B cell (primary cell): ENCODE data around the gene ZNF763. TPM values are rescaled to one million over a fixed set of nuclear protein-coding genes. Genes with fewer than 3 reads are reported as not detected.

Experiments used
- ATAC-seq: fragments of 200-7000 bp; cut with Tn5 transposase; one replicate; pipeline ENCODE4 v1.10.0; 2021; ENCODE audit warnings: low read depth, mild to moderate bottlenecking, moderate number of reproducible peaks, moderate library complexity
- CTCF ChIA-PET: fragments of 350-600 bp; sonication (Branson Sonifier 250); formaldehyde crosslinking; loops from one replicate; lab custom pipeline; 2021; ENCODE audit warnings: antibody characterized with exemption, inconsistent platforms; lab: Charles Lee
- POLR2A ChIA-PET: fragments of 350-600 bp; sonication (Branson Sonifier 250); formaldehyde crosslinking; loops from one replicate; lab custom pipeline; 2021; ENCODE audit warnings: antibody characterized with exemption; lab: Charles Lee
- DNase-seq: peaks from one replicate; pipeline ENCODE4 v3.0.0; 2013
- H2AFZ ChIP-seq: 2 replicates; pipeline ENCODE4 v1.6.1; 2012; ENCODE audit warnings: mild to moderate bottlenecking, low read depth, low read length; ENCODE audit not compliant: insufficient read depth, poor library complexity, severe bottlenecking
- H3K27ac ChIP-seq, 2 donors: 1 replicate in 1 of 2; 2 replicates in 1 of 2; pipeline ENCODE4 v1.5.1; 2012 to 2013; ENCODE audit warnings: low read length in 2 of 2, mild to moderate bottlenecking in 2 of 2, moderate library complexity in 1 of 2
- H3K27me3 ChIP-seq, 4 experiments: fragments of 200-600 bp in 1 of 4; sonication (generic) in 1 of 4; replicated peaks in 1 of 4; 1 replicate in 2 of 4; 2 replicates in 2 of 4; pipeline versions ENCODE4 v1.6.1 to v1.7.0; 2013 to 2016; ENCODE audit warnings: low read length in 3 of 4, mild to moderate bottlenecking in 2 of 4, mixed read lengths in 1 of 4, moderate library complexity in 1 of 4; ENCODE audit not compliant: insufficient read depth in 4 of 4, control insufficient read depth in 3 of 4; ENCODE audit errors: control extremely low read depth in 1 of 4
- H3K36me3 ChIP-seq, 2 experiments: replicated peaks in 1 of 2; 1 replicate in 1 of 2; 2 replicates in 1 of 2; pipeline versions ENCODE4 v1.6.1 to v1.7.1; 2013; ENCODE audit warnings: low read length in 1 of 2; ENCODE audit not compliant: insufficient read depth in 2 of 2, control insufficient read depth in 1 of 2; ENCODE audit errors: control extremely low read depth in 1 of 2, extremely low read depth in 1 of 2
- H3K4me1 ChIP-seq, 2 donors: fragments of 200-600 bp in 1 of 2; sonication (generic) in 1 of 2; 1 replicate in 1 of 2; 2 replicates in 1 of 2; pipeline versions ENCODE4 v1.5.1 to v1.6.1; 2013 to 2017; ENCODE audit warnings: low read length in 2 of 2; ENCODE audit not compliant: control insufficient read depth in 2 of 2, insufficient read depth in 2 of 2
- H3K4me2 ChIP-seq: replicated peaks from 2 replicates; pipeline ENCODE3; 2012; ENCODE audit warnings: mild to moderate bottlenecking, low read depth, low read length; ENCODE audit not compliant: poor library complexity, severe bottlenecking
- H3K4me3 ChIP-seq, 5 experiments: fragments of 200-600 bp in 1 of 5; sonication (generic) in 1 of 5; 1 replicate in 3 of 5; 2 replicates in 2 of 5; pipeline versions ENCODE4 v1.5.1 to v1.7.0; 2011 to 2016; ENCODE audit warnings: low read length in 4 of 5, mild to moderate bottlenecking in 4 of 5, low read depth in 2 of 5, control low read depth in 1 of 5, moderate library complexity in 1 of 5; ENCODE audit not compliant: insufficient read depth in 1 of 5; ENCODE audit errors: control extremely low read depth in 1 of 5, extremely low read depth in 1 of 5
- H3K79me2 ChIP-seq: fragments of 200-600 bp; sonication (generic); one replicate; pipeline ENCODE4 v1.6.0; 2016; ENCODE audit warnings: low read length; ENCODE audit not compliant: control insufficient read depth, insufficient read depth
- H3K9ac ChIP-seq: fragments of 200-600 bp; sonication (generic); 2 replicates; pipeline ENCODE4 v1.6.1; 2017; ENCODE audit warnings: mild to moderate bottlenecking, low read length, moderate library complexity
- H3K9me3 ChIP-seq, 3 donors: one replicate each; pipeline versions ENCODE4 v1.6.1 to v1.7.1; 2013; ENCODE audit warnings: low read length in 2 of 3; ENCODE audit not compliant: control insufficient read depth in 2 of 3, insufficient read depth in 1 of 3; ENCODE audit errors: control extremely low read depth in 1 of 3
- H4K20me1 ChIP-seq: 2 replicates; pipeline ENCODE4 v1.6.0; 2012; ENCODE audit warnings: mild to moderate bottlenecking, low read length; ENCODE audit not compliant: insufficient read depth, control insufficient read depth, poor library complexity, severe bottlenecking
- H3K27ac Mint-ChIP-seq: one replicate; pipeline ENCODE4 v1.8.0; 2021; ENCODE audit warnings: mixed read lengths
- H3K27me3 Mint-ChIP-seq: one replicate; pipeline ENCODE4 v1.8.0; 2021; ENCODE audit warnings: mixed read lengths
- H3K4me1 Mint-ChIP-seq: one replicate; pipeline ENCODE4 v1.8.0; 2021; ENCODE audit warnings: mixed read lengths
- H3K4me3 Mint-ChIP-seq: one replicate; pipeline ENCODE4 v1.8.0; 2021; ENCODE audit warnings: mixed read lengths
- H3K9me3 Mint-ChIP-seq: one replicate; pipeline ENCODE4 v1.8.0; 2022; ENCODE audit warnings: mixed read lengths; ENCODE audit not compliant: insufficient read depth
- CTCF ChIP-seq: fragments of 200-600 bp; IDR thresholded peaks from one replicate; pipeline ENCODE4 v1.8.0; 2022; ENCODE audit warnings: antibody characterized with exemption, mild to moderate bottlenecking
- EZH2 ChIP-seq: IDR thresholded peaks from 2 replicates; pipeline ENCODE4 v1.6.1; 2012; ENCODE audit warnings: borderline replicate concordance, low read depth, mild to moderate bottlenecking, moderate library complexity, low read length; ENCODE audit not compliant: insufficient read depth, poor library complexity, severe bottlenecking
- WGBS: methylation state at CpG from one replicate; pipeline ENCODE4 v1.1.5; 2013; ENCODE audit warnings: missing lambda C conversion rate; ENCODE audit not compliant: insufficient coverage; 5-methylcytosine and 5-hydroxymethylcytosine counted together
- intact Hi-C: fragments of 100-400 bp; cut with micrococcal nuclease; formaldehyde crosslinking; loops from one replicate; pipeline ENCODE4 v1.10.0; 2022
- polyA plus RNA-seq: library from polyadenylated mRNA; depleted of rRNA; stranded (reverse); fragments of >200 nt; gene quantifications from 2 replicates; pipeline ENCODE4 v1.2.3, GENCODE V29; 2012
- total RNA-seq, 2 donors: library from RNA; stranded (reverse); fragments of 120-200 nt in 1 of 2; gene quantifications; 1 replicate in 1 of 2; 2 replicates in 1 of 2; pipeline versions ENCODE4 v1.2.3 to v1.2.4, GENCODE V29; 2013 to 2022

The ZNF763 gene
- total and polyA plus RNA-seq, 2 donors (not counting 1 experiment from before 2014, with no cell fraction given) = 3.0 to 14.2 TPM

GRCh38 chr19:12015015-12015752, 50.3 kb downstream of the ZNF763 start:
- no peak overlapping the region for H2AFZ ChIP-seq
- no peak overlapping the region for H3K4me3 ChIP-seq
- peaks cover 14 to 64% (median 55%) of the 10 kb centered on the region in 3 donors for H3K9me3 ChIP-seq
- no peaks in the 10 kb centered on the region for H4K20me1 ChIP-seq
- no peak for ATAC-seq
- H3K27me3 Mint-ChIP-seq = no peaks in the 10 kb centered on the region
- no peak overlapping the region for H3K9ac ChIP-seq
- no peak overlapping the region for H3K27ac Mint-ChIP-seq
- ChIA-PET POLR2A (no interaction called here), CTCF (no interaction called here)
- H3K4me3 Mint-ChIP-seq = no peak overlapping the region
- peaks cover 23% of the 10 kb centered on the region for H3K79me2 ChIP-seq
- TF ChIP-seq CTCF (no peak), EZH2 (no peak)
- no peaks in the 10 kb centered on the region for H3K4me1 Mint-ChIP-seq
- H3K27ac ChIP-seq = no peak overlapping the region
- no peak for DNase-seq
- peaks cover 11 to 38% of the 10 kb centered on the region in 2 experiments for H3K36me3 ChIP-seq
- no peaks in the 10 kb centered on the region for H3K27me3 ChIP-seq
- H3K4me2 ChIP-seq = no peak overlapping the region
- 100% methylated on average over 5 of the region's 9 CpGs for WGBS
- no peaks in the 10 kb centered on the region for H3K4me1 ChIP-seq
- peaks cover 21% of the 10 kb centered on the region for H3K9me3 Mint-ChIP-seq
- intact Hi-C loops = no loop called here

DNA sequence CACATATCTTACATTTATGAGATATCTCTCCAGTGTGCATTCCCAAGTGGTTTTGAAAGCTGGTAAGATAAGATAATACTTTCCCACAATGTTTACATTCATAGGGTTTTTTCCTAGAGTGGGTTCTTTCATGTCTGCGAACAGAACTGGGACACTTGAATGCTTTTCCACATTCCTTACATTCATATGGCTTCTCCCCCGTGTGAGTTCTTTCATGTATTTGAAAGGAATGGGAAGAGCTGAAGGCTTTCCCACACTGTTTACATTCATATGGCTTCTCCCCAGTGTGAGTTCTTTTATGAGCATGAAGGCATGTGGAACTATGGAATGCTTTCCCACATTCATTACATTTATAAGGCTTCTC, 50.9 kb downstream of the ZNF763 start:
- ATAC-seq (no peak), DNase-seq (no peak)
- H3K27ac ChIP-seq = no peak overlapping the region
- Mint-ChIP-seq H3K9me3 (peaks cover 21% of the 10 kb centered on the region), H3K4me1 (no peaks in the 10 kb centered on the region), H3K27ac (no peak overlapping the region), H3K27me3 (no peaks in the 10 kb centered on the region), H3K4me3 (no peak overlapping the region)
- H3K9ac ChIP-seq = no peak overlapping the region
- TF ChIP-seq EZH2 (no peak), CTCF (no peak)
- CTCF ChIA-PET = no interaction called here
- no peak overlapping the region for H2AFZ ChIP-seq
- no peak overlapping the region for H3K4me2 ChIP-seq
- peaks cover 23% of the 10 kb centered on the region for H3K79me2 ChIP-seq
- WGBS = no CpG with 5 or more reads among the region's 2 CpGs
- H4K20me1 ChIP-seq = no peaks in the 10 kb centered on the region
- intact Hi-C loops = no loop called here
- H3K4me3 ChIP-seq = no peak overlapping the region
- POLR2A ChIA-PET = no interaction called here
- H3K9me3 ChIP-seq = peaks cover 14 to 68% (median 58%) of the 10 kb centered on the region in 3 donors
- no peaks in the 10 kb centered on the region for H3K4me1 ChIP-seq
- H3K27me3 ChIP-seq = no peaks in the 10 kb centered on the region
- H3K36me3 ChIP-seq = peaks cover 11 to 38% of the 10 kb centered on the region in 2 experiments
